ENCODE measurements around the gene SLC6A6. TPM values are rescaled to one million over a fixed set of nuclear protein-coding genes. Genes with fewer than 3 reads are reported as not detected.
A peak's percentile ranks its signal among the peaks of the same experiment; 100 is the strongest.

SLC6A6 gene
- polyA plus RNA-seq, 6 donors from 2014 or later = 4.7 to 9.1 (median 6.2) TPM

GRCh38 chr3:14524920-14525660 is 122.7 kb downstream of the SLC6A6 start:
- Mint-ChIP-seq H3K4me1 (no peaks in the 10 kb centered on the region), H3K27me3 (peaks cover 9 to 39% (median 33%) of the 10 kb centered on the region in 3 donors), H3K27ac (peak overlapping the region in 1 of 6 donors; percentile 47), H3K9me3 (peaks cover 0 to 2% (median 0%) of the 10 kb centered on the region in 7 donors), H3K4me3 (no peak overlapping the region), H3K36me3 (no peaks in the 10 kb centered on the region)
- no peak for DNase-seq
- no peak for ATAC-seq (ENCODE audit: low read depth in 2 of 2)

- Mint-ChIP-seq H3K27ac (peak overlapping the region in 1 of 6 donors; percentile 53), H3K4me1 (no peaks in the 10 kb centered on the region), H3K36me3 (no peaks in the 10 kb centered on the region), H3K9me3 (peaks cover 0 to 6% (median 0%) of the 10 kb centered on the region in 7 donors), H3K27me3 (peaks cover 13 to 40% (median 38%) of the 10 kb centered on the region in 3 donors), H3K4me3 (no peak overlapping the region)
- no peak for ATAC-seq (ENCODE audit: low read depth in 2 of 2)
- DNase-seq = no peak
Observed at GRCh38 chr3:14525685-14526631, 123.6 kb downstream of the SLC6A6 start.

GRCh38 chr3:14528081-14528480 is 125.7 kb downstream of the SLC6A6 start:
- ATAC-seq (ENCODE audit: low read depth in 2 of 2) (no peak), DNase-seq (no peak)
- no peak overlapping the region for H3K27ac Mint-ChIP-seq
- H3K27me3 Mint-ChIP-seq = peaks cover 20 to 47% (median 39%) of the 10 kb centered on the region in 3 donors
- H3K36me3 Mint-ChIP-seq = no peaks in the 10 kb centered on the region
- peaks cover 0 to 6% (median 0%) of the 10 kb centered on the region in 7 donors for H3K9me3 Mint-ChIP-seq
- no peaks in the 10 kb centered on the region for H3K4me1 Mint-ChIP-seq
- H3K4me3 Mint-ChIP-seq = no peak overlapping the region

- H3K27me3 Mint-ChIP-seq = peaks cover 19 to 51% (median 36%) of the 10 kb centered on the region in 3 donors
- H3K9me3 Mint-ChIP-seq = peaks cover 0 to 6% (median 0%) of the 10 kb centered on the region in 7 donors
- DNase-seq = no peak
- H3K4me3 Mint-ChIP-seq = no peak overlapping the region
- H3K4me1 Mint-ChIP-seq = no peaks in the 10 kb centered on the region
- ATAC-seq (ENCODE audit: low read depth in 2 of 2) = no peak
- no peak overlapping the region for H3K27ac Mint-ChIP-seq
- no peaks in the 10 kb centered on the region for H3K36me3 Mint-ChIP-seq
Observed at GRCh38 chr3:14531856-14532395, 129.5 kb downstream of the SLC6A6 start.

- Mint-ChIP-seq H3K27ac (no peak overlapping the region), H3K36me3 (no peaks in the 10 kb centered on the region), H3K27me3 (peaks cover 18 to 51% (median 33%) of the 10 kb centered on the region in 3 donors), H3K4me3 (no peak overlapping the region), H3K4me1 (no peaks in the 10 kb centered on the region), H3K9me3 (peaks cover 0 to 6% (median 0%) of the 10 kb centered on the region in 7 donors)
- DNase-seq (no peak), ATAC-seq (ENCODE audit: low read depth in 2 of 2) (no peak)
Observed at GRCh38 chr3:14532691-14533456, 130.5 kb downstream of the SLC6A6 start.

GRCh38 chr3:14533457-14533958 is 131.1 kb downstream of the SLC6A6 start:
- no peak for DNase-seq

GRCh38 chr3:14534516-14535191 is 132.2 kb downstream of the SLC6A6 start:
- ATAC-seq (ENCODE audit: low read depth in 2 of 2) (no peak), DNase-seq (no peak)
- H3K36me3 Mint-ChIP-seq = no peaks in the 10 kb centered on the region
- peak overlapping the region in 1 of 6 donors; percentile 74 for H3K27ac Mint-ChIP-seq
- H3K4me1 Mint-ChIP-seq = no peaks in the 10 kb centered on the region
- peaks cover 15 to 48% (median 30%) of the 10 kb centered on the region in 3 donors for H3K27me3 Mint-ChIP-seq
- peaks cover 0 to 9% (median 0%) of the 10 kb centered on the region in 7 donors for H3K9me3 Mint-ChIP-seq
- H3K4me3 Mint-ChIP-seq = no peak overlapping the region

More at GRCh38 chr3:14533457-14533958, 131.1 kb downstream of the SLC6A6 start:
- H3K36me3 Mint-ChIP-seq = no peaks in the 10 kb centered on the region
- no peak overlapping the region for H3K27ac Mint-ChIP-seq
- no peaks in the 10 kb centered on the region for H3K4me1 Mint-ChIP-seq
- H3K27me3 Mint-ChIP-seq = peaks cover 15 to 51% (median 30%) of the 10 kb centered on the region in 3 donors
- no peak overlapping the region for H3K4me3 Mint-ChIP-seq
- H3K9me3 Mint-ChIP-seq = peaks cover 0 to 7% (median 0%) of the 10 kb centered on the region in 7 donors
- no peak for ATAC-seq (ENCODE audit: low read depth in 2 of 2)

GRCh38 chr3:14535616-14536015 is 133.2 kb downstream of the SLC6A6 start:
- Mint-ChIP-seq H3K27me3 (peaks cover 11 to 38% (median 25%) of the 10 kb centered on the region in 3 donors), H3K9me3 (peaks cover 0 to 5% (median 0%) of the 10 kb centered on the region in 7 donors), H3K27ac (no peak overlapping the region), H3K4me3 (no peak overlapping the region), H3K4me1 (no peaks in the 10 kb centered on the region), H3K36me3 (no peaks in the 10 kb centered on the region)
- DNase-seq (no peak), ATAC-seq (ENCODE audit: low read depth in 2 of 2) (no peak)

- no peak for ATAC-seq (ENCODE audit: low read depth in 2 of 2)
- Mint-ChIP-seq H3K9me3 (peaks cover 0 to 5% (median 0%) of the 10 kb centered on the region in 7 donors), H3K27ac (no peak overlapping the region), H3K4me1 (no peaks in the 10 kb centered on the region), H3K36me3 (no peaks in the 10 kb centered on the region), H3K4me3 (no peak overlapping the region), H3K27me3 (peaks cover 8 to 33% (median 25%) of the 10 kb centered on the region in 3 donors)
- DNase-seq = no peak
Observed at GRCh38 chr3:14536055-14536815, 133.8 kb downstream of the SLC6A6 start.

GRCh38 chr3:14536837-14537589 is 134.6 kb downstream of the SLC6A6 start:
- Mint-ChIP-seq H3K4me3 (no peak overlapping the region), H3K27me3 (peaks cover 7 to 25% (median 22%) of the 10 kb centered on the region in 3 donors), H3K27ac (peak overlapping the region in 1 of 6 donors; percentile 18), H3K36me3 (no peaks in the 10 kb centered on the region), H3K9me3 (peaks cover 0 to 5% (median 0%) of the 10 kb centered on the region in 7 donors), H3K4me1 (no peaks in the 10 kb centered on the region)
- no peak for ATAC-seq (ENCODE audit: low read depth in 2 of 2)
- no peak for DNase-seq

All from naive B cell (primary cell).